Activated naive CD4-positive, alpha-beta T cell (primary cell): ENCODE results near the gene SPIRE2.
"Not testable (repeated sequence)": the region's sequence is repeated elsewhere in the genome, so short reads cannot be mapped to it uniquely, and the experiment has no call there.

Source experiments
- DNase-seq, 4 experiments: peaks; one replicate each; lab custom pipeline; 2025; lab: John Stamatoyannopoulos, UW

SPIRE2 gene

DNA sequence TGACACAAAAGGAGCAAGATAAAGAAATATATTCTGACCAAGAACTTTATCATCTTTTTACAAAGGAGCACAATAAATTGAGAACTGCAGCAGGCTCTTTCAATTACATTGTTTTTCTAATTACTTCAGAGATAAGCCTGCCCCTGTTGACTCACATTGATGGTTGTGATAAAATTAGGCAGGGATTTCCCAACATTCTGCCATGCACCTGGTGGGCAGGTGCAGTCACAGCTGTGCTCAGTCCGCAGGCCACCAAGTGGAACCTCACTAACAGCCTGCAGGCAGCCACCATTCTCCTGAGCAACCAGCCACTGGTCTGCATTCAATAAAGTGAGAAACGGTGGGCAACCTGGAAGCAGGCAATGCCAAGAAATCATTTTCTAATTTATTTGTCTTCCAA is 17.0 kb upstream of the SPIRE2 start:
- DNase-seq: no peak

DNA sequence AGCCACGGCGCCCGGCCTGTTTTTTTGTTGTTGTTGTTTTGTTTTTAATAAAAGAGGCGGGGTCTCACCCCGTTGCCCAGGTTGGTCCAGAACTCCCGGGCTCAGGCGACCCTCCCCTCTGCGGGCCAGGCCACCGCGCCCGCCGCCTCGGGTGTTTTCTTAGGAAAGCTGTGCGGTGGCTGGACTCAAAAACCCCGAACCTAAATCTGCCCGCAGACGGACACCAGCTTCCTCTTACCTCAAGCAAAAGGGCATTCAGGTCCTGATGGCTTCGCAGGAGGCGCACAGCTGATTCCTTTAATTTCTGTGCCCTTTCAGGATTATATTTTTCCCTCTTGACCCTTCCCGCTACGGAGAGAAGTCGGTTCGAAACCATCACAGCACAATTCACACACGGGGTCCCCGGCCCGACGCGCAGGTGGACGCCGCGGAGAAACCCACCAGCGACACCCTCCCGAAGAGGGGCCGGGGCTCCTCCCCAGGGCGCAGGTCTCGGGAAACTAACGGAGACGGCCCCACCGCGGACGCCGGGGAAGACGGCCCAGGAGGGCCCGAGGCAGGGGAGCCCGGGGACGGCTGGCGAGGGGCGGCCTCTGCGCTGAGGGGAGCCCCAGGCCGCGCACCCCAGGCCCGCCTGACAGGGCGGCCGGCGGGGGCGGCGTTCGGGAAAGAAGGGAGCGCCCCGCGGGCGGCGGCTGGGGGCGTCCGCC is 12.5 kb upstream of the SPIRE2 start:
- DNase-seq: no peak

DNA sequence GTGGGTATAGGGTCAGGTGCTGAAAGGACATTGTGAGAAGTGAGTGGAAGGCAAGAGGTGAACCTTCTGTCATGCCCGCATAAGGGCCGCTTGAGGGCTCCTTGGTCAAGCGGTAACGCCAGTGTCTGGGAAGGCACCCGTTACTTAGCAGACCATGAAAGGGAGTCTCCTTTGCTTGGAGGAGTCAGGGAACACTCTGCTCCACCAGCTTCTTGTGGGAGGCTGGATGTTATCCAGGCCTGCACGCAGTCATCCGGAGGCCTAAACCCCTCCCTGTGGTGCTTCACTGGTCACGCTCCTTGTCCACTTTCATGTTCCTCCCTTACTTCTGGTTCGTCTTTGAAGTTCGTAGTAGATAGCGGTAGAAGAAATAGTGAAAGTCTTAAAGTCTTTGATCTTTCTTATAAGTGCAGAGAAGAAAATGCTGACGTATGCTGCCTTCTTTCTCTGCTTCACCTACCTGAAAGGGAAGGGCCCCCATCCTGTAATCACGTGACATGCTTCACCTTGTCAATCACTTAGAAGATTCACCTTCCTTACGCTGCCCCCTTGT is 9.3 kb upstream of the SPIRE2 start:
- not testable (repeated sequence) for DNase-seq

DNA sequence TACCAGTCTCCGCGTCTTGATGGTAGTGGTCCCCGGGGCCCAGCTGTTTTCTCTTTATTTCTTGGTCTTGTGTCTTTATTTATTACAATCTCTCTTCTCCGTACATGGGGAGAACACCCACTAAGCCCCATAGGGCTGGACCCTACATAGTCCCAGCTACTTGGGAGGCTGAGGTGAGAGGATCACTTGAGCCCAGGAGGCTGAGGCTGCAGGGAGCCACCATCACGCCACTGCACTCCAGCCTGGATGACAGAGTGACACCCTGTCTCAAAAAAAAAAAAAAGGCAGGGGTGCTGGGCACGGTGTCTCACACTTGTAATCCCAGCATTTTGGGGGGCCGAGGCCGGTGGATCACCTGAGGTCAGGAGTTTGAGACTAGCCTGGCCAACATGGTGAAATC is 8.8 kb upstream of the SPIRE2 start:
- DNase-seq: not testable (repeated sequence)

DNA sequence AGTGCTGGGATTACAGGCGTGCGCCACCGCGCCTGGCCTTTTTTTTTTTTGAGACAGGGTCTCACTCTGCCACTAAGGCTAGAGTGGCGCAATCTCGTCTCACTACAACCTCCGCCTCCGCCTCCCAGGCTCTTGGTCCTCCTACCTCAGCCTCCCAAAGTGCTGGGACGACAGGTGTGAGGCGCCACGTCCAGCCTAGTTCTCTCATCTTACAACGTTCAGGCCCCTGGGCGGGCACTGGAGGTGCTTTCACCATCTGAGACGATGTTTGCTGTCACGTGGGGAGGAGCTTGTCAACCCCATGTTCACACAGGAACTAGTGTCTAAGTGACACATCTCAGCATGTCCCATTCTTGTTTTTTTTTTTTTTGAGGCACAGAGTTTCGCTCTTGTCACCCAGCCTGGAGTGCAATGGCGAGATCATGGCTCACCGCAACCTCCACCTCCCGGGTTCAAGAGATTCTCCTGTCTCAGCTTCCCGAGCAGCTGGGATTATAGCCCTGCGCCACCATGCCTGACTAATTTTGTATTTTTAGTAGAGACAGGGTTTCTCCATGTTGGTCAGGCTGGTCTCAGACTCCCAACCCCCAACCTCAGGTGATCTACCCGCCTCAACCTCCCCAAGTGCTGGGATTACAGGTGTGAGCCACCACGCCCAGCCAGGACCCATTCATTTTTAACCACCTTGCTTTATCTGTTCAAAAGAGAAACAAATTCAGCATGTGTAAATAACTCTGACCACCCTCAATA is 6.7 kb upstream of the SPIRE2 start:
- no peak for DNase-seq

DNA sequence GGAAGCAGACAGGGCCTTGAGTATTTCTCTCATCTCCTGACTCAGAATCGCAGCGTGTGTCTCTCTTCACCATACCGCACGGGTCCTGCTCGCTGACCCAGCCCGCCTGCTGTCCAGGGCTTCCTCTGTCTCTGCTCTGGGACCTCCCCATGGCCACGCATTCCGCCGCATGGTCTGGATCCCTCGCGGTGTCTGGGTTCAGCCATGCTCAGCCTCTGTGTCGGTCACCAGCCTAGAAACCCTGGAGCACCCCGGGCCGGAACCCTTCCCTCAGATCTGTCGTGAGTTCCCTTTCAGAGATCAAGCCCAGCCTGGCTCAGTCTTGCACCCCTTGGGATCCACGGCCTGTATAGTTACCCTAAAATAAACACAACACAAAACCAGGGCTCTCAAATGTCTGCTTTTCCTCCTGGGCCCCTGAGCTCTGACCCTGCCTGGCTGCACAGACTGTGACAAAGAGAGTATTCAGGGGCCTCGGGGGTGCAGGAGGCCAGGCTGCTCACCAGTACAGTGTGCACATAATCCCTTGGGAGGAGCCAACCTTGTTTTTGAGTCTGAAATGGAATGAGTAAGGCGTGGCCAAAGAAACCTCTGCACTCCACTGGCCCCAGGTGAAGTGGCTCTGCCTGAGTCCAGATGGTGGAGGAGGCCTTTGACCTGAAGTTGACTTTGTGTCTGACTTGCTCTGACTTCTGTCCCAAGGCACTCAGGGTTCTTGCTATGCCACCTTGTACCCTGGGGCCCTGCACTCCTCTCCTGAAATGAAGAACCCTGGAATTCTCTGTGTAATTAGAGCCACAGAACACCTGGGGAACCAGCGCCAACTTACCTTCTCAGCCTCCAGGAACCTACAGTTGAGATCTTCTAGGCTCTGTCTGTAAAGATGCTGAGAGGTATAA is 5.8 kb upstream of the SPIRE2 start:
- no peak for DNase-seq

DNA sequence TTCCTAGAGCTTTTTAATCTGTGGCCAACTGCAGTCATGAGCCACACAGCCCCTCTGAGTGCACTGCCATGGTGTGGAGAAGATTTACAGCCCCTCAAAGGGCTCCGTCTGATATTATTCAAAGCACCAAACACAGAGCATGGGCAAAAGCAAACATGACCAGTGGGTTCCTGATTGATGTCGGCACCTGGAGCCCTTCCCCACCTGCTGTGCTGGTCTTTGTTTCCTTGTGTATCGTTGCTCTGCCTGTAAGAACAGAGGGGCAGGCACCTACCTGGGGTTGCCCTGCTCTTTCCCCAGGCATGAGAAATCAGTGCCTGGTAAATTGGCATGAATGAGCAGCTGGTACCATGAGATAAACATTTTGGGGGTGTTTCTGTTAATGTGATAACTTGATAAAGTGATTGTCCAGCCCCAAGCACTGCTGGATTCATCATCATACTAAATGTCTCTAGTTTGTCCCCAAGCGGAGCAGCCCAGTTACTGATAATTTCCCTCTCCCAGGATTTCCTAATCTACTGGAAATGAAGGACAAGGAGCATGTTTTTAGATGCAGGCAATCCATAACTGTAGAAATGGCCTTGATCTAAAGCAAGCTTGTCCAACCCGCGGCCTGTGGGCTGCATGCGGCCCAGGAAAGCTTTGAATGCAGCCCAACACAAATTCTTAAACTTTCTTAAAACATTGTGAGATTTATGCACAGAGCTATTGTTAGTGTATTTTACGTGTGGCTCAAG is 5.0 kb upstream of the SPIRE2 start:
- DNase-seq: no peak

DNA sequence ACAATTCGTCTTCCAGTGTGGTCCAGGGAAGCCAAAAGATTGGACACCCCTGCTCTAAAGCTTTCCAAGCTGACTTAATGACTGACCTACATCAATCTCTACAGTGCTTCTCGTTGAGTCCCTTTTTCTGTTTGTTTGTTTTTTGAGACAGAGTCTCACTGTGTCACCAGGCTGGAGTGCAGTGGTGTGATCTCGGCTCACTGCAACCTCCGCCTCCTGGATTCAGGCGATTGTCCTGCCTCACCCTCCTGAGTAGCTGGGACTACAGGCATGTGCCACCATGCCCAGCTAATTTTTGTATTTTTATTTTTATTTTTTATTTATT is 4.5 kb upstream of the SPIRE2 start:
- not testable (repeated sequence) for DNase-seq

DNA sequence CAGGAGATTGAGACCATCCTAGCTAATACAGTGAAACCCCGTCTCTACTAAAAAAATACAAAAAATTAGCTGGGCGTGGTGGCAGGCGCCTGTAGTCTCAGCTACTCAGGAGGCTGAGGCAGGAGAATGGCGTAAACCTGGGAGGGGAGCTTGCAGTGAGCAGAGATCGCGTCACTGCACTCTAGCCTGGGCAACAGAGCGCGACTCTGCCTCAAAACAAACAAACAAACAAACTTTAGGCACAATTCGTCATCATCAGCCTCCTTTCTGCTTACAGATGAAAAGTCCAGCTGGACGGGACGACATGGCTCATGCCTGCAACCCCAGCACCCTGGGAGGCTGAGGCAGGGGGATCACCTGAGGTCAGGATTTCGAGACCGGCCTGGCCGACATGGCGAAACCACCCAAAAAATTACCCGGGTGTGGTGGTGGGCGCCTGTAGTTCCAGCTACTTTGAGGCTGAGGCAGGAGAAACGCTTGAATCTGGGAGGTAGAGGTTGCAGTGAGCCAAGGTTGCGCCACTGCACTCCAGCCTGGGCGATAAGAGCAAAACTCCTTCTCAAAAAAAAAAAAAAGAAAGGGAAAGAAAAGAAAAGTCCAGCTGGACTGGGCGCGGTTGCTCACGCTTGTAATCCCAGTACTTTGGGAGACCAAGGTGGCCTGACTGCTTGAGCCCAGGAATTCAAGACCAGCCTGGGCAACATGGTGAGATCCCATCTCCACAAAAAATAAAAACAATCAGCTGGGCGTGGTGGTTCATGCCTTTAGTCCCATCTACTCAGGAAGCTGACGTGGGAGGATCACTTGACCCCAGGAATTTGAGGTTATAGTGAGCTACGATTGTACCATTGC is 1.5 kb upstream of the SPIRE2 start:
- DNase-seq: no peak

DNA sequence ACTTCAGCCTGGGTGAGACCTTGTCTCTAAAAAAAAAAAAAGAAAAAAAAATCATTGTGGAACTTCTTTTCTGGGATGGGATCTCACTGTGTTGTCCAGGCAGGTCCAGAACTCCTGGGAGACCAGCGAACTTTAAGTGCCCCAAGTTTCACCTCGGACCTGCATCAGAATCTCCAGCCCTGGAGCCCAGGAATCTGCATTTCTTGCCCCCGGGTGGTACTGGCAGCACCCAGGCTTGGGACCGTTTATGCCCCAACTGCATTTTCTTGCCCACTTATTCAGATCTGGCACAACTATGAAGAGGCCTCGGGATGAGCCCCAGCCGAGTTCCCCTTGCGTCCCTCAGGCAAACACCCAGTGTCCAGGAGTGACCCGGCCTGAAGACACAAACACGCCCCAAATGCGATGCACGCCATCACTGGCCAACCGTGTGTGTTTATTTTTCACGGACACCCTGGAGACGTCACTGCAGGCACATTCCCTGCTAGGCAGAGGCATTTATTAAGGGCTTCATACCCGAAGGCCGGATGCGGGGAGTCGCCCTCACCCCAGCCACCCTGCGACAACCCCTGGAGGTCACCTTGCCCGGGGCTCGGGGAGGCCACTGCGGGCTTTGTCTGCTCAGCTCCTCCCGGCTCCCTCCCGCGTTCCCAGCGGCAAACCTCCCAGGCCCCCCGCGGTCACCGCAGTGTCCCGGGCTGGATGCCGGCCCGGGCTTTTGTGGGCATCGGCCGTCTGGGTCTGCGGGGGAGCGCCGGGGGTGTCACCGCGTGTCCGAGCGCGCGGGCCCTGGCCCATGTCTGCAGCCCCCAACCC is 684 bp upstream of the SPIRE2 start:
- no peak for DNase-seq

DNA sequence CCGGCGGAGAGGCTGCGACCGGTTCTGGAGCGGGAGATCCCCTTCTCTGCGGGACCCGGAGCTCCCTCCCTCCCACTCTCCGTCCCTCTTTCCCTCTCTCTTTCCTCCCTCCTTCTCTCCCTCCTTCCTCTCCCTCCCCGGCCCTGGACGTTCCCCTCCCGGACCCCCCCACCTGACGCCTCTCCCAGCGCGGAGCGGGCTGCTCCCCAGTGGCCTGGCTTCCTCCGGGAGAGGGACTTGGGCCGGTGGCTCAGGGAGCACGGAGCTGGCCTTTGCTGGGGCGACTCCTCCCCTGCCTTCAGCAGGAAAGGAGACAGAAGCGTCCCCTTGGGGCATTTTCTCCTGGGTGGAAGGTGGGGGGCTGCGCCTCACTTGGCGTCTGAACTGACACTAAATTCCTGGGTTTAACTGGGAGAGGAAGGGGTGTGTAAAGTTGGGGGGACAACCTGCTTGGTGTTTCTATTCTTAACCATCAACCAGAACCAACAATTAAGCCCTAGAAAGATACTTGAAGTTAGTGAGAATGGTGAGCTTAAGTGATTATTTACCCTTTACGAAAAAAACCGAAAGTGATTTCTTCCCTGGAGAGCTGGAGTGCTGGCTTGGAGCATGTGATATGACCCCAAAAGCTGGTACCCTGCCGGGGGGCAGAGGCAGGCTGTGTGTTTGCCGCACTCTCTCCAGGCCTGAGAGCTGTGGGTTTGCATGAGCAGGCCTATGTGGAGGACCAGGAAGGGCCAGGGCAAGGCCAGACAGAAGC is 775 bp downstream of the SPIRE2 start:
- DNase-seq: no peak

DNA sequence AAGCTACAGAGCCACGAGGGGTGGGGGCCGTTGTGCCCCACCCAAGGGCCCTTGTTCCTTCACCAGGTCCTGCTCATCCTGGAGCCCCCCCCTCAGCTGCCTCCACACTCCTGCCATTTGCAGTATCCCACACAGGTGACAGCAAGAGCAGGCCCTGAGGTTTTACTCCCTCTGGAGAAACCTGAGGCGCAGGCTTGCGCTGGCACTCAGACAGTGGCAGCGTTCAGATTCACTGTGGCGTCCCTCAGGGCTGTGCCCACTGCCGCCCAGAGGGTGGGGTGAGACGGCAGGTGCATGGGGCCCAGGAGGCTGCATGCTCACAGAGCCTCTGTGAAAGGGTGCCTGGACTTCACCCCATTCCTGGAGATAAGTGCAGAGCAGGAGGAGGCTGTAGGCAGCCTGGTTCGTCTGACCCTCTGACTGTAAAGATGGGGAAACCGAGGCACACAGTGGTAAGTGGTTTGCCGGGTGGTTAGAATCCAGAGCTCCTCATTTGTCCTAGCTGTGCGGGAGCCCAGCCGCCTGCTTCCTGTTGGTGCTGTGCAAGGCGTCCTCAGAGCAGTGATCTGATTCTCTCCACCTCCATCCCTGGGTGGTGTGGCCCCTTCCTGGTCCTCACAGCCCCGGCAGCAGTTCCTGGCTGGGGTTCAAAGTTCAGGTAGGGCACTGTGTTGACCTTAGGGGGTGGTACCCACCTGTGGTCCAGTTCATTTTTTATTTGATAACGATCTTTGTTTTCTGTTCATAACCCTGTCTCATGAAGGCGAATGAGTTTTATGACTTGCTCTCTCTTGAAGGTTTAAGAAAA is 1.6 kb downstream of the SPIRE2 start:
- no peak for DNase-seq

DNA sequence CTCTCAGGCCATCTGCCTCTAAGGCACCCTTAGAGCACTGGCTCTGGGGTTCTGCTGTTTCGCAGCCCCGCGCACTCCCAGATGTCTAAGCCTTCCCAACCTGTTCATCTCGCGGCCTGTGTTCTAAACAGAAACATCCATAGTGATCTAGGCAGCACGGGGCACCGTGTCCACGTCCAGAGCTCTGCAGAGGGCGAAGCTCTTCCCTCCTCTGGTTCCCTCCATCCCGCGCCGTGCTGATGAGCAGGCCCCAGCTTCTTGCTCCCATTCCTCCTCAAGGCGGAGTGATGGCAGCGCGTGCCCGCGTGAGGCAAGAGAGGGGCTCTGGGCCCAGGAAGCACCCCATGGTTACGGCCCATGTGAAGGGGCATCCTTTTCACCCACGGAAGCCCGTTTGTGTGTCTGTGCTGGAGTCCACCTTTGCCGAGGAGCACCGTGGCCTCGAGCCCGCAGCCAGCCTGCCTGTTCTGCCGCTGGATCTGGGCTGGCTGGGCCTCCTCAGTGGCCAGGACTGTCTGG is 3.6 kb downstream of the SPIRE2 start:
- no peak for DNase-seq

DNA sequence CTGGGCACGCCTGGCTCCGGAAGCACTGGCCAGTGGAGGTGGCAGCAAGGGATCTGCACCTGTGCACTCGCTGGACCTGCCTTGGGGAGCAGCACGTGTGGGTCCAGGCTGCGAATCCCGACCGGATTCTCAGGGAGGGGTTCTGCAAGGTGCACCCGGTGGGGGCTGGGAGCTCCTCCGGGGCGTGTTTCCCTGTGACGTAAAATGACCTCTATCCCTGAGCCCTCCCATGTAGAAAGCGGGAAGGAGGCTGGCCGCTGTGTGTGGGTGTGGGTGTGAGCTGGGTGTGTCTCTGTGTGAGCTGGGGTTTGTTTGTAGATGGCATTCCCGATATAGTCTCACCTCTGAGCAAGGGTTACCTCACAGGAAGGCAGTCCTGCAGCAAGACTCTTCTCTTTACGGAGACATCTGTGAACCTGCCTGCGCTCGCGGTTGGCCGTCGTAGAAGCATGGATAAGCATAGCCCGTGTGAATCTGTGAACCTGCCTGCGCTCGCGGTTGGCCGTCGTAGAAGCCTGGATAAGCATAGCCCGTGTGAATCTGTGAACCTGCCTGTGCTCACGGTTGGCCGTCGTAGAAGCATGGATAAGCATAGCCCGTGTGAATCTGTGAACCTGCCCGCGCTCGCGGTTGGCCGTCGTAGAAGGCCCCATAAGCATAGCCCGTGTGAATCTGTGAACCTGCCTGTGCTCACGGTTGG is 5.5 kb downstream of the SPIRE2 start:
- DNase-seq: not testable (repeated sequence)

DNA sequence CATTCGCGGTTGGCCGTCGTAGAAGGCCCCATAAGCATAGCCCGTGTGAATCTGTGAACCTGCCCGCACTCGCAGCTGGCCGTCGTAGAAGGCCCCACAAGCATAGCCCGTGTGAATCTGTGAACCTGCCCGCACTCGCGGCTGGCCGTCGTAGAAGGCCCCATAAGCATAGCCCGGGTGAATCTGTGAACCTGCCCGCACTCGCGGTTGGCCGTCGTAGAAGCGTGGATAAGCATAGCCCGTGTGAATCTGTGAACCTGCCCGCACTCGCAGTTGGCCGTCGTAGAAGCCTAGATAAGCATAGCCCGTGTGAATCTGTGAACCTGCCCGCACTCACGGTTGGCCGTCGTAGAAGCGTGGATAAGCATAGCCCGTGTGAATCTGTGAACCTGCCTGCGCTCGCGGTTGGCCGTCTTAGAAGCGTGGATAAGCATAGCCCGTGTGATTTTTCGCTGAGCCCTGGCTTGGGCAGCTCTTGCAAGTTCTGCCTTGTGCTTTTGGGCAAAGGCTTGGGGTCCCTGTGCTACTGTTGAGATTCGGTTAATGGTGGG is 6.6 kb downstream of the SPIRE2 start:
- not testable (repeated sequence) for DNase-seq

DNA sequence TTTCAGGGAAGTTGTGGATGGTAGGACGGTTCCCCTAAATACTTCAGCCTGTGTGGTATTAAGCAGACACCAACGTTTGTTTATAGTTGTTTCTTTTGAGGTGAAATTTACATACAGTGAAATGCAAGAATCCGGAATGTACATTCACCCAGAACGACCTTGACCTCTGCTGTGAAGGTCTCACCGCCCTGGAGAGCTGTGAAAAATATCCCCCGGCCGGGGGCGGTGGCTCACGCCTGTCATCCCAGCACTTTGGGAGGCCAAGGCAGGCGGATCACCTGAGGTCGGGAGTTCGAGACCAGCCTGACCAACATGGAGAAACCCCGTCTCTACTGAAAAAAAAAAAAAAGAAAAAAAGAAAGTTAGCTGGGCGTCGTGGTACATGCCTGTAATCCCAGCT is 8.2 kb downstream of the SPIRE2 start:
- DNase-seq: not testable (repeated sequence)

DNA sequence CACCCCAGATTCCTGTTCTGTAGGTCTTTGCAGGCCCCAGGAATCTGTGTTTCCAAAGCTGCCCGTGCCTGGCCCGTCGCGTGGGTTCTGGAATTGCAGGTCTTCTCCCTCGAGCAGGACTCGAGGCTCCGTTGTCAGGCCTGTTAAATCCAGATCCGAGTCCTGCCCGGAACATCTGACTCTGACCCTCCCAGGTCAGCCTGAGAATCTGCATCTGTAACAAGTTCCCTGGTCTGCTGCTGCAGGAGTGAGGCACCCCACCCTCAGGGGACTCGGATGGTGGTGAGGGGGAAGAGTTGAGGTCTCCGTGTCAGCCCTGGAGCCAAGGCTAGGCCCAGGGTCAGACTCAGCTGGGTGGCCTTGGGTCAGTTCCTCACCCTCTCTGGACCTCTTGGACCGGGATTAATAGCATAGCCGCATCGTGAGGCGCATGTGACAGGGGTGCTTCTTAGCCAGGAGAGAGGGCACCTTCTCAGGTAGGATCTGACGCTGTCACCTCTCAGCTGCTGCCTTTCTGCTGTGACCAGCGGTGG is 8.8 kb downstream of the SPIRE2 start:
- no peak for DNase-seq
